ENCODE results near the gene NAXE.

Gene NAXE

GRCh38 chr1:156591432-156592157 lies at the start of gene NAXE:
Gene NAXE, plus strand, starts transcription at chr1:156591776. Its CDS starts 29 bp downstream, at chr1:156591805.
- H3K4me3 ChIP-seq (ENCODE audit: low read depth, low read length), result peak within 1 kb of the TSS; percentile 65
- TF ChIP-seq CTCF (IDR thresholded peaks at IDR 0.05; ENCODE audit: low read depth, low read length), result no peak

- TF ChIP-seq CTCF (IDR thresholded peaks at IDR 0.05; ENCODE audit: low read depth, low read length), result no peak
- H3K4me3 ChIP-seq (ENCODE audit: low read depth, low read length), result no peak overlapping the region
Measured at GRCh38 chr1:156543066-156543465, 48.5 kb upstream of the NAXE start.

- no peak overlapping the region for H3K4me3 ChIP-seq (ENCODE audit: low read depth, low read length)
- TF ChIP-seq CTCF (IDR thresholded peaks at IDR 0.05; ENCODE audit: low read depth, low read length), result no peak
Measured at GRCh38 chr1:156544592-156545102, 46.9 kb upstream of the NAXE start.

GRCh38 chr1:156546267-156546666 lies 45.3 kb upstream of the NAXE start:
- TF ChIP-seq CTCF (IDR thresholded peaks at IDR 0.05; ENCODE audit: low read depth, low read length), result no peak
- H3K4me3 ChIP-seq (ENCODE audit: low read depth, low read length), result no peak overlapping the region

- no peak for TF ChIP-seq CTCF (IDR thresholded peaks at IDR 0.05; ENCODE audit: low read depth, low read length)
- H3K4me3 ChIP-seq (ENCODE audit: low read depth, low read length), result no peak overlapping the region
Measured at GRCh38 chr1:156547434-156547833, 44.1 kb upstream of the NAXE start.

- no peak for TF ChIP-seq CTCF (IDR thresholded peaks at IDR 0.05; ENCODE audit: low read depth, low read length)
- no peak overlapping the region for H3K4me3 ChIP-seq (ENCODE audit: low read depth, low read length)
Measured at GRCh38 chr1:156547982-156548381, 43.6 kb upstream of the NAXE start.

- TF ChIP-seq CTCF (IDR thresholded peaks at IDR 0.05; ENCODE audit: low read depth, low read length), result no peak
Measured at GRCh38 chr1:156549390-156549789, 42.2 kb upstream of the NAXE start.

More at GRCh38 chr1:156549390-156549789, 42.2 kb upstream of the NAXE start:
- no peak overlapping the region for H3K4me3 ChIP-seq (ENCODE audit: low read depth, low read length)

All from WI38 (cell line).